ENCODE data around the gene URB2.
A peak's percentile ranks its signal among the peaks of the same experiment; 100 is the strongest.
"Not testable (repeated sequence)": the region's sequence is repeated elsewhere in the genome, so short reads cannot be mapped to it uniquely, and the experiment has no call there.

Gene URB2

DNA sequence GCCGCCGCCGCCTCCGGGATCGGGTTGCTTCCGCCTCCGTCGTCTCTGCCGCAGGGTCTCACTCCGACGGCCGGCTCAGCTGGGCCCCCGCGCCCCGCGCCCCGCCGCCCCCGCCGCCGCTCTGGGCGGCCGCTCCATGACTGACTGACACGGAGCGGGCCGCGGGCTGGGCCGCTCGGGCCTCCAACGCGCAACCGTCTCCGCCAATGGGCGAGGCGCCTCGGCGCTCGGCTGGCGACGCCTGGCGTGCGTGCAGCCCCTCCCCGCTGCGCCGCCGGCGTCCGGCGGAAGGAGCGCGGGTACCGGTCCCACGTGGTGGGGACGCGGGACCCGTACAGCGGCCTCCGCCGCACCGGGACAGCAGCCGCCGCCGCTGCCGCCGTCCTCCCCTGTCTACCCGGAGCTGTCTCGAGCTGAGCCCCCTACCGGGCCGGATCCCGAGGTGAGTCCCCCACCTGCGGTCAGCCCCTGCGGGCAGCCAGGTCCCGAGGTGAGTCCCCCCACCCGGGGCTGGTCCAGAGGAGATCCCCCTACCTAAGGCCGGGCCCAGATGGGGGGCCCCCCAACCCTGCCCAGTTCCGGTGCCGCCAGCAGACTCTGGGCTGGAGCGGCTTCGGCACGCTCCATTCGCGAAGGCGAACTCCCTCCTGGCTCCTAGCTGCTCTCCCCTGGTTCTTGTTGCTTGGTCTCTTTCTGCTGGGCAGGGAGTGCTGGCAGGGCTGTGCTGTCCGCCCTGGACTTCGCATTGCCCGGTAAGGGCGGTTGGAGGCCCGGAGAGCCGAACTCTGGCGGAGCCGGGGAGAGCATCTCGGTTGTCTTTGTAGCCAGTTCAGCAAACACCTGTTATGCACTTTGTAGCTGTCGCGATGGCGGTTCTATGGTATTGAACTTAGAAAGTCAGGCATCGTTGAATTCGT lies at the start of gene URB2, which contains the start of gene TAF5L:
Gene URB2 (plus strand): TSS at position 333 of the 917 bp plus-strand sequence. CDS start 1,387 bp downstream, outside the sequence.
Gene TAF5L (minus strand): TSS at position 208 of the 917 bp plus-strand sequence. CDS start 11,640 bp downstream, outside the sequence.
- DNase-seq, result peak; percentile 87

DNA sequence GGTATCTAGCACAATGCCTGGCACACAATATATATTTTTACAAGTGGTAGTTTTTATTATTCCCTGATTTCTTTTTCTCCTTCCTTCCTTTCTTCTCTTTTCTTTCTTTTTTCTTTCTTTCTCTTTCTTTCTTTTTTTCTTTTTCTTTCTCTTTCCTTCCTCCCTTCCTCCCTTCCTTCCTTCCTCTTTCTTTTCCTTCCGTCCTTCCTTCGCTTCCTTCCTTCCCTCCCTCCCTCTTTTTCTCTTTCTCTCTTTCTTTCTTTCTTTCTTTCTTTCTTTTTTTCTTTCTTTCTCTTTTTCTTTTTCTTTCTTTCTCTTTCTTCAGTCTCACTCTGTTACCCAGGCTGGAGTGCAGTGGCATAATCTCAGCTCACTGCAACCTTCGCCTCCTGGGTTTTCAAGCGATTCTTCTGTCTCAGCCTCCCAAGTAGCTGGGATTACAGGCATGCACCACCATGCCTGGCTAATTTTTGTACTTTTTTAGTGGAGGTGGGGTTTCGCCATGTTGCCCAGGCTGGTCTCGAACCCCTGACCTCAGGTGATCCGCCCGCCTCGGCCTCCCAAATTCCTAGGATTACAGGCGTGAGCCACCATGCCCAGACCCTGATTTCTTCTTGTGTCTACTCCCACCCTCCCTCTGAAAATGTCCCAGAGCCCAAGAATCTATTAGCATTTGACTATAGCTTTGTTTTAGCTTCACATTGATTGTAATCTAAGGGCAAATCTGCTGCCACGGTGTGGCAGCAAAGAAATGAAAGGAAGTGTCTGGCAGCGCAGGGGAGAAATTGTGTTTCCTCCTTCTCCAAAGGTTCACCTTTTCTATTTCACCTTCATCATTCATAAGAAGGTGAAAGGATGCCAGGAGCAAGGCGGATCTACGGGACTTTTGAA lies 47.6 kb upstream of the URB2 start:
- no peak for DNase-seq

DNA sequence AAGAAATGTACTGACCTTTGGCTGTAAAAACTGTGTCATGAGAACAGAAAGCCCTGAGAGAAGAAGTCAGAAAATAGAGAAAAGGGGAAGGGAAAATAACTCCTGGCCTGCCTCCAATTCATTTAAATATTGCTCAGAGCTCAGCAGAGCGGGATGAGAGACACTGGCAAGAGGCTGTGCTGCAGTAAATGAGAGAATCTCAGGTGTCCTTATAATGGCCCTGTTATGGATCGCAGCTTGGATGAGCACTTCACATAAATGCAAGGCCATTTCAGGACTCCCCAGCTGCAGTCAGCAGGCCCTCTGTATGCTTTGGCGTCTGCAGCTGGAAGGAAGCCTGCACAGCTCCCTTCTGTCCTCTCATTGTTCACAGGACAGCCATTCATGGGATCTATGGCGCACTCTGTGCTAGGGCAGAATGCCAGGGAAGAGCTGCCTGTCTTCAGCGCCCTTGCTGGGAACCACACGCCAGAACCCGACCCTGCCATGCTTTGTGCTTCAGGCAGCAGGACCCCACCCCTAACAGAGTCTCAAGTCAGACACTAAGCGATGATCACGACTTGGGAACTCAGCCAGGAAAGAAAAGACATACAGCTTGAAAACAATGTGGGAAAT lies 46.9 kb upstream of the URB2 start:
- peak; percentile 16 for DNase-seq

DNA sequence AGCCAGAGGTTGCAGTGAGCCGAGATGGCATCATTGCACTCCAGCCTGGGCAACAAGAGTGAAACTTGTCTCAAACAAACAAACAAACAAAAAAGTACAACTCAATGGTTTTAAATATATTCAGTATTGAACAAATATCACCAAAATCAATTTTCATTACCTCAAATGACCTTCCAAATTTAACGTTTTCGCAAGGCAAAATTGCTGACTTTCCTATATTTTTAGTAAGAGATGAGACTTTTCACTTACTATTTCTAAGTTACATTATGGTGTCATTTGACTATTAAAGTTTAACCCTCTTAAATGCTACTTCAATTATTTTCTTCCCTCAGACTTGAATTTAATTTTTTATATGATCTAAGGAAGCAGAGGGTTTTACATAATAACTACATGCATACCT lies 44.6 kb upstream of the URB2 start:
- no peak for DNase-seq

DNA sequence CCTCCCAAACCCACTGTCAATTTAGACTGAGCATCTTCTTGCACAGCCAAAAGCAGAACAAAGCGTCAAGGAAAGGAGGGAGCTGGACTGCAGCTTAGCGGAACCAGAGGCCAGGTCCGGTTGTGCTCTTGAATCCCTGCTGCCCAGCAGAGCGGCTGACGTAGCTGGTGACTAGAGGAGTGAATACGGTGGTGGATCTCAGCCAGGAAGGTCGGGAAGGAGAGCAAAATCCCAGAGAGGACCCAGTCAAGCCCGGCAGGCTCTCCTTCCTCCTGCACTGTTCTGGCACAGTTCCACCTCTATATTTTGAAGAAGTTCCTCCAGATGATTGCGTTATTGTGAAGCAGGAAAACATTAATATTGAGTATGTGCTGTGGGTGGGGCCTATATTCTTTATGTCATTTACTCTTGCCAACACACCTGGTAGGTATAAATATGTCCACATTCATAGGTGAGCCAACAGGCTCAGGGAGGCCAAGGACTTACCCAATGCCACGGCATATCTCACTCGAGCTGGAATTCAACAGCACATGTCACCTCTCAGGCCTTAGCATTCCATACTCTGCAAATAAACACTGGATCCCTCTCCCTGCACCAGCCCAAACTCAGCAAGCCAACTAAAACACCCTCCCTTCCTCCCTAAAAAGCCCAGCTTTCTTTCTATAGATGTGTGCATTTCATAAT lies 43.9 kb upstream of the URB2 start:
- no peak for DNase-seq

DNA sequence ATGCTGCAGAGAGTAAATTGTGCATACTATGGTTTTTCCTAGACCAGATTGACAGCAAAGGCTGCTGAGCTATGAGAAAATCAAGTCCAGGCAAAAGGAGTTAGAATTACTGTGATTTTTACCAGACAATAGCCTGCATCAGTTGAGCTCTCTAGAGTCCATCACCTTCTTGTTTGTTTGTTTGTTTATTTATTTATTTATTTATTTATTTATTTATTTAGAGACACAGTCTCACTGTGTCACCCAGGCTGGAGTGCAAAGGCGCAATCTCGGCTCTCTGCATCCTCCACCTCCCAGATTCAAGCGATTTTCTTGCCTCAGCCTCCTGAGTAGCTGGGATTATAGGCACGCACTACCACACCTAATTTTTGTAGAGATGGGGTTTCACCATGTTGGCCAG lies 43.3 kb upstream of the URB2 start:
- no peak for DNase-seq

DNA sequence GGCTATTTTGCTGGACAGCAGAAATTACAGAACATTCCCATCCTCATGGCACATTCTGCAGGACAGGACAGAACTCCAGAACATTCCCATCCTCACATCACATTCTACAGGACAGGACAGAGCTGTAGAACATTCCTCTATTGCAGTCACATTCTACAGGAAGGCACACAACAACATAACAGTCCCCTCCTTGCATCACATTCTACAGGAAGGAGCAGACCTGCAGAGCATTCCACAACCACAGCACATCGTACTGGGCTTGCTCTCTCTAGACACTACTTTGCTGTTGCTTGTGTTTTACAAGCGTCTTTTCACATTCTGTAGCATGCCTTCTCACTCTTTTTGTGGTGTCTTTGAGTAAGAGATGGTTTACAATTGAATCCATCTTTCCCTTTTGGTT lies 40.7 kb upstream of the URB2 start:
- no peak for DNase-seq

DNA sequence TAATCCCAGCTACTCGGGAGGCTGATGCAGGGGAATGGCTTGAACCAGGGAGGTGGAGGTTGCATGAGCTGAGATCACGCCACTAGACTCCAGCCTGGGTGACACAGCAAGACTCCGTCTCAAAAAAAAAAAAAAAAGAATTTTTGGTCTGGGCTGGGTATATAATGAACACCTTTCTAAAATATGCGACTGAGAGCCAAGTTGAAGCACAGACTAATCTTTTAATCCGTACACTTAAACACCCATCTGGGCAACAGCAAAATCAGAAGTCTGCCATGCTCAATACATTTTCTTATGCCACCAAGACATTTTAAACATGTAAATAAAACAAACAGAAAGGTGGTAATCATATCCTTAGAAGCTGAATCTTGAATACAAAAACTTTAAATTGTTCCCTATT lies 35.9 kb upstream of the URB2 start:
- DNase-seq, result no peak

DNA sequence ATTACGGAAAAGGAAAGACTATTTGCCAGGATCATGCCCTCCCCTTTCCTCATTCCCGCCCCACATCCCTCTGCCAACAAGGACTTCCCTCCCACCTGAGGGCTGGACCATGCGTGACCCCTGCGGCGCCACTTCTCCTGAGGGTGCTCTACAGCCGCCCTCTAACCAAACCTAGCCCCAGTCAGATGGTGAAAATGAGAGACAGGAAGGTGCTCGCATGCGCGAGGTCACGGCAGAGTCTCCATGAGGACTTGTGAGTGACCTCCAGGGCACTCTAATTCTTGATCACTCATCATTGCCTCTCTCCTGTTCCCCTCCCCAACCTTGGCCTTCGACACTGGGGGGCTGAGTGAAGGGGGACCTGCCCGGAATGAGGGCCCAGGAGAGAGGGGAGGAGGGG lies 32.2 kb upstream of the URB2 start:
- no peak for DNase-seq

DNA sequence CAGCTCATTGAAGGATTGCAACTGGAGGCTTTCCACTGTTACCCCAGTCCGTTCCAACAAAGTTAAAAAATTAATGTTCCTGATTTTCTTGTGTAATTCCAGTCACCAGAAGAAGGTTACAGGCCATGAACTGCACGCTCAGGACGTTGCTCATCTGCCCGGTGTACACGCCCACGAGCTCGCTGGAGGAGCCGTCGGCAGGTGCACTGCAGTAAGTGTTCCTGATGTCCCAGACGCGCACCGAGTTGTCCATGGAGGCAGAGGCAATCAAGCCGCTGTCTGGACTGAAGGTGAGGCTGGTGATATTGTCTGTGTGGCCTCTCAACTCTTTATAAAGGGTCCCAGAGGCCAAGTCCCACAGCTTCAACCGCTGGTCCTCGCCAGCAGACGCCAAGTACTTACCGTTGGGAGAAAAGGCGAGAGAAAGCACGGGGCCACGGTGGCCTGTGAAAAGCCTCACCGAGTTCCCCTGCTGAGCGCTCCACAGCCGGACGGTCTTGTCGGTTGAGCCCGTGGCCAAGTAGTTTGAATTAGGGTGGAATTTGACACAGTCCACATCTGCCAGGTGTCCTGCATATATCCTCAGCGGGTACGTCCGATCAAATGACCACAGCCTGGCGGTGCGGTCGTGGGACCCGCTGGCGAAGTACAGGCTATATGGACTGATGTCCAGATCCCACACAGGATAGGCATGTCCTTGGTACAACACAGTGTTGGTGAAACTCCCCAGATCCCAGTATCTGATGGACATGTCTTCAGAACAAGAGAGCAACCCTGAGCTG lies 31.6 kb upstream of the URB2 start:
- DNase-seq, result no peak

DNA sequence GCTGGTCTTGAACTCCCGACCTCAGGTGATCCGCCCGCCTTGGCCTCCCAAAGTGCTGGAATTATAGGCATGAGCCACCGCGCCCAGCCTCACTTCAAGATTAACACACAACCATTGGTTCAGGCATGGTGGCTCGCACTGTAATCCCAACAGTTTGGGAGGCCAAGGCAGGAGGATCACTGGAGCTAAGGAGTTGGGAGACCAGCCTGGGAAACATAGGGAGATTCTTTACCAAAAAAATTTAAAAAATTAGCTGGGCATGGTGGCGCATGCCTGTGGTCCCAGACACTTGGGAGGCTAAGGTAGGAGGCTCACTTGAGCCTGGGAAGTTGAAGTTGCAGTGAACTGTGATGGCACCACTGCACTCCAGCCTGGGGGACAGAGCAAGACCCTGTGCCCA lies 30.2 kb upstream of the URB2 start:
- DNase-seq, result not testable (repeated sequence)

DNA sequence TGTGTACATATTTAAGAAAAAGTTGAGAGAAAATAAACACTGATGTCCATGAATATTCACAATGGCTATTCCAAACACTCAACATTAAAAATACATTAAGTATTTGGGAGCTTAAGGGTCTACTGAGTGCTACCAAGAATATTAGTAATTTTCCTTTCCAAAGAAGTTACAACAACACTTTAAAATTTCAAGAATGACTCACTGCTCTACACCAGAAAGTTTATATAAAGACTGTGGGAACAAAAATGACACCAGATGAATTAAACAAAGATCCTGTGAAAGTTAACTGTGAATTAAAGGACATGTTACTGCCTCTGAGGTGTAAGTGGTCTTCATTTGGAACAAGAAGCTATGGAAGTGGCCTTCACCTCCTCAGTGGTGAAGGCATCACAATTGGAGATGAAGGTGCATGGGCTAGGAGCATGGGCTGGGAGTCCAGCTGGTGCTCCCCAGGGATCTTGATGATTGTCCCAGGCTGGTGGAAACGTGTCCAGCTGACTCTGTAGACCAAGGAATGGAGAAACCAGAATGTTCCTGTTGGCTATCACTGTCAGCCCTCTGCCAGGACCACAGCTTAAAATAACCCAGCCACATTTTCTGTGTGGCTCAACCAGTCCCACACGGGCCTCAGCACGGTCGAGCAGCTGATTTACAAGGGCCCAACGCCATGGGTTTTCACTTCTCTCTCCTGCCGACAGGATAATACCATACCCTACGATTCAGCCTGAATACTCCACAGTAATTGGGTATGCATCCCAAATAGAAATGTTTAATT lies 28.9 kb upstream of the URB2 start:
- peak; percentile 34 for DNase-seq

DNA sequence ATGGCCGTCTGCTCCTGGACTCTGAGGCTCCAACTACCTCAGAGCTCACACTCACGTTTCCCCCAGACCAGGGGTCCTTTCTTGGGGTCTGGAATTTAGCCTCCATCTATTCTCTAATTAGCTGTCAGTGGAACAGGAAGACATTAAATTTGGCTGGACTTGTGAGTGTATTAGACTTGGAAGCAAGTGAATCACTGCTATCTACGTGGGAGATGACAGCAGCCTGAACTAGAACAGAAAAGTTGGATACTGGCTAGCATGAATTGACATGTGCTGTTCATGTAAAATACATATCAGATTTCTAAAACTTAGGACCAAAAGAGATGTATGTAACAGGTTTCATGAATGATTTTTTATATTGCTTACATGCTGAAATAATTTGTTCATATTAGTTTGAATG lies 28.2 kb upstream of the URB2 start:
- DNase-seq, result no peak

DNA sequence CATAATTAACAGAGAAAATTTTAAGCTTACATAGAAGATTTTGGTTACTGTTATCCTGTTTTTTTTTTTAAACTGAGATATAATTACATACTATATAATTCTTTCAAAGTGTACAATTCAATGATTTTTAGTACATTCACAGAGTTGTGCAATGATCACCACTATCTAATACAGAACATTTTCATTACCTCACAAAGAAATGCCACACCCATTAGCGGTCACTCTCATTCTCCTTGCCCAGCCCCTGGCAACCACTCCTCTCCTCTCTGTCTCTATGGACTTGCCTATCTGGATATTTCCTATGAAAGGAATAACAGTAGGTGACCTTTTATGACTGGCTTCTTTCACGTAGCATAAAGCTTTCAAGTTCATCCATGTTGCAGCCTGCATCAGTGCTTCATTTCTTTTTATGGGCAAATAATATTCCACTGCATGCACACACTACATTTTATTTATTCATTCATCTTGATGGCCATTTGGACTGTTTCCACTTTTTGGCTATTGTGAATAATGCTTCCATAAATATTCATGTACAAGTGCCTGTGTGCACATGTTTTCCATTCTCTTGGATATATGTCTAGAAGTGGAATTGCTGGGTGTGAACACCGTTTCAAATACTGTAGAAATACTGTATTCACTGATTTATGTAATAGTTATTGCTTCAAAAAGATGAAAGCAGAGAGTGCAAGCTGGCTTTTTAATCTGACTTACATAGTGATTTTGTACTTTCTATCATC lies 26.7 kb upstream of the URB2 start:
- DNase-seq, result no peak

DNA sequence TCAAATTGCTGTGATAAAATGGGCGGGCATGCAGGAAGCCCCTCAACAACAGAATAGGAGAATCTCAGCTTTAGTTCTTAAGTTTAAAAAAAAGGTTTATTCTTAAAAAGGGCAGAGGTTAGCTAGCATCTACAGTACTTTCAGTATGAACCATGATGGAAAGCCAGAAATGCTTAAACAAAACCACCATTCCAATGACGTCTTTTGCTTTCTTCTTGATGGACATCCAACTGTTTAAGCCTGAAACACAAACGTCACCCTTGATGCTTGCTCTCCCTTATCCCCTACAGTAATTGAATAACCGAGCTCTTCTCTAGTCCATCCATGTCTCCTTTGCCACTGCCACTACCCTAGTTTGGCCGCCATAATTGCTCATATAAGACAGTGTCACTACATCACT lies 25.8 kb upstream of the URB2 start:
- no peak for DNase-seq

DNA sequence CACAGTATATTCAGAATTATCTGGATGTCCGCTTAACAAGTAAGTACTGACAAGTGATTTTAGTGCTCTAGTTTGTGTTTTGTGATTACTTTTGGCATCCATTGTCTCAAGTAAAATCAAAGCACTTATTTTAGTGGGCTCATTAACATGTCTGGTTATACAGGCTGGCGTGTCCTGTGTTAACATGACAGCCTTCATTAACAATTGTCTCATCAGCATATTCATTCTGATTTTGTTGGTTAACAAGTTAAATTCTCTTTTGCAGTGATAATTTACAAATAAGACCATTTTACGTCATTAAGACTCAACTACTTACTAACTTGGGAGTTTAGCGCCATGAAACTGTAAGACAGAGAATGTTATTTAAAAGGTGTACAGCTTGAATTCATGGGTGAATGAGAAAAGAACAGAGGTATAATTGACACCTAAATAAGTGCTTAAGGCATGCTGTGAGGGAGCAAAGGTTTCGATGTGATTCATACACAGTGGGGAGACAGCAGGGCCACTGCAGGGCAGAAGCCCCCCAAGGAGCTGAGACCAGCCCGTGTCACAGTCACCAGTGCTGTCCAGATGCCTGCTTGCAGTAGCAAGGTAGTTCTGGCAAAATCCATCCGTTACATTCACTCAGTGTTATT lies 22.6 kb upstream of the URB2 start:
- no peak for DNase-seq

DNA sequence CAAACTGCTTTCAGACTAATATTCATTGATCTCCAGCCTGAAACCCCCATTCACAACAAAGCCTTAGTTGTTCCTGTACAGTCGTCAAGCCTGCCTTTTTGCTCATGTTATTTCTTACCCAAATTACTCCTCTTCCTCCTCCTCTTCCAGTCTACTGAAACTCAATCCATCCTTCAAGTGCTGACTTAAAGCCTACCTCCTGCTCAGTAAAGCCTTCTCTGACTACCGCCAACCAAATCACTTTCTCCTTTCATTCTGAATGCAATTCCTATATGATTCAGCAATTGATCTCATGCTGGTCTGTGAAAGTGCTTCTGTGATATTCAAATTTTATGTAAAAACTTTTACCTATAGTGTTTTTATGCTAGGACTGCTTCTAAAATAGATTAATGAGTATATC lies 18.7 kb upstream of the URB2 start:
- DNase-seq, result no peak

DNA sequence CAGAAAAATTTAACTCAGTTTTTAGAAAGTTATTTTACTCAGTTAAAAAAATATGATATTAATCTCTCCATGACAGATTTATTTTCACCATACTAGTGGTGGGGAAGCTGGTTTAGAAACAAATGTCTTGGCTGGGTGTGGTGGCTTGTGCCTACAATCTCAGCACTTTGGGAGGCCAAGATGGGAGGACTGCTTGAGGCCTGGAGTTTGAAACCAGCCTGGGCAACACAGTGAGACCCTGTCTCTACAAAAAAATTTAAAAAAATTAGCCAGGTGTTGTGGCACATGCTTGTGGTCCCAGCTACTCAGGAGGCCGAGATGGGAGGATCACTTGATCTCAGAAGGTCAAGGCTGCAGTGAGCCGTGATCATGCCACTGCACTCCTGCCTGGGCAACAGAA lies 17.5 kb upstream of the URB2 start:
- DNase-seq, result no peak

DNA sequence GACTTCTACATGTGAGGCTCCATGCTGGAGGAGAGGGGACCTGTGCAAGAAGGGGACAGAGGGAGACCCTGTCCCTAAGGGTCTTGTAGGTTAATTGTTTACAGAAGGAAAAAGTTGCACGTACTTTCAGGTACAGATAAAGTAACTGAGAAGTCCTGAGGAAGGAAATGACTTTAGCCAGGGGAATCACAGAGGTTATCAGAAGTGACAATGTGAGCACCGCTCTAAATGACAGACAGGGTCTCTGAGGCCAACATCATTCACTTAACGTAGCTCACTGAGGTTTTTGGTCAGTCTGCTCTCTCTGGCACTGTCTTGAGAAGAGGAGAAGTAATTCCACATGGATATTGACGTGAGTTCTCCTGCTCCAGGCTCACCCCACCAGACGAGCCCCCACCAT lies 12.1 kb upstream of the URB2 start:
- DNase-seq, result no peak

DNA sequence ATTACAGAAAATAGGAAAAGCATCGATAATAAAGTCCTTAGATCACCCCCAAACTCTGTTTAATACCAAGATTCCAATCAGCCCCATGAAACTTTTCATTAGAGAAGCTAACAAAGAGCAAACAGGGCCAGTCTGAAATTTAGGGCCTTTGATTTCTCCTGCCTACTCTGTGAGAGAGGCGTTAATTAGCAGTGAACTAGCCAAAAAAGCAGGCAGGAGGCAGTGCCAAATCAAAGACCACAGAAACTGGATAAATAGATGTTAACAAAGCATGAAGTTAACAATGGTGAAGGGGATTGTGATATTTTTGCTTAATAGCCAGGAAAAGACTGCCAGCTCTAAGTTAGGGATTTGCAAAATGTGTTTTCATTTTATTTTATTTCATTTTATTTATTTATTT lies 11.3 kb upstream of the URB2 start:
- DNase-seq, result no peak
